GM12892 (cell line): ENCODE data around the gene PTPRU.

Experiments
- DNase-seq: peaks from one replicate; pipeline ENCODE4 v3.0.0; 2011; ENCODE audit not compliant: insufficient read length
- FAIRE-seq: peaks from 2 replicates; lab custom pipeline; 2011; peaks lifted over from hg19 to GRCh38; lab: Jason Lieb, UNC
- POLR2A ChIP-seq: IDR thresholded peaks from 2 replicates; pipeline ENCODE4 v1.6.1; 2011; ENCODE audit warnings: low read depth, low read length, control low read depth
- POLR2AphosphoS5 ChIP-seq: IDR thresholded peaks from 2 replicates; pipeline ENCODE4 v1.6.1; 2011; ENCODE audit warnings: low read depth, low read length, control low read depth
- TAF1 ChIP-seq: IDR thresholded peaks from 2 replicates; pipeline ENCODE4 v1.6.1; 2011; ENCODE audit warnings: low read depth, mild to moderate bottlenecking, control low read depth, low read length, borderline replicate concordance

PTPRU gene

DNA sequence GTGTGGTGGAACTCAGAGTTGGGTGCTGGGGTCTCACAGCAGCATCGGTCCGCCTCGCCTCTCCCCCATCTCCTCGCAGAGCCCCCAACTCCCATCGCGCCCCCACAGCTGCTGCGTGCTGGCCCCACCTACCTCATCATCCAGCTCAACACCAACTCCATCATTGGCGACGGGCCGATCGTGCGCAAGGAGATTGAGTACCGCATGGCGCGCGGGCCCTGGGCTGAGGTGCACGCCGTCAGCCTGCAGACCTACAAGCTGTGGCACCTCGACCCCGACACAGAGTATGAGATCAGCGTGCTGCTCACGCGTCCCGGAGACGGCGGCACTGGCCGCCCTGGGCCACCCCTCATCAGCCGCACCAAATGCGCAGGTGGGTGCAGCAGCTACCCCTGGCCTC, 24.2 kb downstream of the PTPRU start:
- FAIRE-seq, result no peak
- DNase-seq, result no peak
- TF ChIP-seq TAF1 (no peak), POLR2AphosphoS5 (no peak), POLR2A (no peak)

DNA sequence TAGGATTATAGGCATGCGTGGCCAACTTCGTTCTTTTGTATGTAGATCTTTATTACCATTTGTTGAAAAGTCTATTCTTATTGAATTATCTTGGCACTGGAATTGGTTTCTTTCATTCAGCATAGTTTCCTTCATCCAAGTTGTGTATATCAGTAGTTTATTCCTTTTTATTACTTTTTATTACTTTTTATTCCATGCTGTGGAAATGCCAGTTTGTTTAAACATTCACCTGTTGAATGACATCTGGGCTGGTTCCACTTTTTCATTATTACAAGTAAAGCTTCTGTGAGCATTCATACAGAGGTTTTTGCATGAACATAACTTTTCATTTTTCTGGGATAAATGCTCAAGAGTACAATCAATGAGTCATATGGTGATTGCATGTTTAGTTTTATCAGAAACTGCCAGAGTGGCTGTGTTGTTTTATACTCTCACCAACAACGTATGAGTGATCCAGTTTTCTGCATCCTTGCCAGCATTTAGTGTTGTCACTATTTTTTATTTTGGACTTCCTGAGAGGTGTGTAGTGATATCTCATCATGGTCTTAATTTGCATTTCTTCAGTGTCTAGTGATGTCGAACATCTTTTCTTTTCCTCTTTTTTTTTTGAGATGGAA, 28.6 kb downstream of the PTPRU start:
- FAIRE-seq (no peak), DNase-seq (no peak)
- no peak for TF ChIP-seq POLR2A
- no peak for TF ChIP-seq TAF1

GRCh38 chr1:29266912-29267311, 30.6 kb downstream of the PTPRU start:
- no peak for TF ChIP-seq POLR2AphosphoS5
- no peak for TF ChIP-seq TAF1
- TF ChIP-seq POLR2A, result no peak
- no peak for DNase-seq
- FAIRE-seq, result no peak

- TF ChIP-seq POLR2A (no peak), POLR2AphosphoS5 (no peak), TAF1 (no peak)
- no peak for DNase-seq
- FAIRE-seq, result no peak
Observed at GRCh38 chr1:29267321-29268070, 31.2 kb downstream of the PTPRU start.

GRCh38 chr1:29269382-29269781, 33.1 kb downstream of the PTPRU start:
- DNase-seq (no peak), FAIRE-seq (no peak)
- TF ChIP-seq TAF1, result no peak
- TF ChIP-seq POLR2A, result no peak
- no peak for TF ChIP-seq POLR2AphosphoS5

DNA sequence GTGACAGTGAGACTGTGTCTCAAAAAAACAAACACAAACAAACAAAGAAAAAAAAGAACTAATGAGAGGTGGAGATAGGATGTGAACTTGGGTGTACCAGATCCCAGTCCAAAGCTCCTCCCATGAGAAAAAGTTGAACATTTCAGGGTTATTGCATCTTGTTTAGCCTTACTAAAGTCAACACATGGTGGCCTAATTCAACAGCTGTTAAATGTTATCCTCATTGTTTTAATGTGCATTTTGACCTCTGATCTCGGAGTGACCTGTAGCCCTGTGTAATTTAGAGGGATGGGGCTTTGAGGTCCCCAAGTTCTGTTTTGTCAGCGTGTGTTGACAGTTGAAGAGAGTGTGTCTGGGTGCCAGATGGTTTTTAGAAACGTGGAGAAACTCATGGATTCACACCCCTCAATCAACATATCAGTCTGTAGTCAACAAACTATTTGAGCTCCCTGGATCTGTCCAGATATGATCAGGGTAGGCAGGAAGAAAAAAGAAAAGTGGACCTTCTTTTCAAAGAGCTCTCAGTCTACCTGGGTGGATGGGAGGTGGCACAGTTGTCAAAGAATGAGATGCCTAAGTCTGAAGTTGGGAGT, 34.7 kb downstream of the PTPRU start:
- DNase-seq, result no peak
- no peak for TF ChIP-seq POLR2AphosphoS5
- no peak for TF ChIP-seq POLR2A
- TF ChIP-seq TAF1, result no peak
- no peak for FAIRE-seq

DNA sequence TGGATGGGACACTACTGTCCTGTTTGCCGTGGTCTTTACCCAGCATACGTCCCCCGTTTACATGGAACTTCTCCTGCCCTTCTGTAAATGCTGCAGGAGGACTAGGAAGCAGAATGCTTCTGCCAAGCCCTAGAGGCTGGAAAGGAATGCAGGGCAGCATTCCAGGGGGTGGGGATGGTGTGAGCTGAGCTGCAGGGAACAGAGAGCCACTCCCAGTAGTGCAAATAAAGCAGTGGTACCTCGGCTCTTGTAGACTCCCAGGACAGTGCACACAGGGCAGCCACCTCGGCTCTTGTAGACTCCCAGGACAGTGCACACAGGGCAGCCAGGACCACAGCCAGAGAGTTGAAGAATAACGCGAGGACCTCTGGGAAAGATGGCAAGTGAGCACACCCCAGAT, 35.4 kb downstream of the PTPRU start:
- TF ChIP-seq POLR2A (no peak), POLR2AphosphoS5 (no peak), TAF1 (no peak)
- FAIRE-seq, result no peak
- no peak for DNase-seq

GRCh38 chr1:29272147-29272907, 36.0 kb downstream of the PTPRU start:
- TF ChIP-seq POLR2A, result no peak
- TF ChIP-seq TAF1, result no peak
- no peak for TF ChIP-seq POLR2AphosphoS5
- FAIRE-seq, result no peak

GRCh38 chr1:29275435-29275834, 39.1 kb downstream of the PTPRU start:
- TF ChIP-seq POLR2AphosphoS5 (no peak), POLR2A (no peak), TAF1 (no peak)
- no peak for FAIRE-seq
- no peak for DNase-seq

More at GRCh38 chr1:29272147-29272907, 36.0 kb downstream of the PTPRU start:
- no peak for DNase-seq

- no peak for DNase-seq
- FAIRE-seq, result no peak
- TF ChIP-seq POLR2AphosphoS5, result no peak
- no peak for TF ChIP-seq TAF1
- TF ChIP-seq POLR2A, result no peak
Observed at GRCh38 chr1:29278124-29278523, 41.8 kb downstream of the PTPRU start.

GRCh38 chr1:29279406-29279805, 43.1 kb downstream of the PTPRU start:
- FAIRE-seq, result no peak
- no peak for TF ChIP-seq TAF1
- no peak for TF ChIP-seq POLR2AphosphoS5
- TF ChIP-seq POLR2A, result no peak

More at GRCh38 chr1:29279406-29279805, 43.1 kb downstream of the PTPRU start:
- no peak for DNase-seq
